ENCODE data around the gene ZCCHC2. TPM values are rescaled to one million over a fixed set of nuclear protein-coding genes. Genes with fewer than 3 reads are reported as not detected.

ZCCHC2 gene
- total and polyA plus RNA-seq, 2 of the 13 experiments (the other 11 are each of a cell fraction or from before 2014, with no cell fraction given): 62.5 to 76.1 TPM

- TF ChIP-seq, protein P1, sequence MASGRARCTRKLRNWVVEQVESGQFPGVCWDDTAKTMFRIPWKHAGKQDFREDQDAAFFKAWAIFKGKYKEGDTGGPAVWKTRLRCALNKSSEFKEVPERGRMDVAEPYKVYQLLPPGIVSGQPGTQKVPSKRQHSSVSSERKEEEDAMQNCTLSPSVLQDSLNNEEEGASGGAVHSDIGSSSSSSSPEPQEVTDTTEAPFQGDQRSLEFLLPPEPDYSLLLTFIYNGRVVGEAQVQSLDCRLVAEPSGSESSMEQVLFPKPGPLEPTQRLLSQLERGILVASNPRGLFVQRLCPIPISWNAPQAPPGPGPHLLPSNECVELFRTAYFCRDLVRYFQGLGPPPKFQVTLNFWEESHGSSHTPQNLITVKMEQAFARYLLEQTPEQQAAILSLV (CRISPR knock-in tag; IDR thresholded peaks at IDR 0.05; ENCODE audit: borderline replicate concordance): peak; percentile 50; the same call in 1 of the 2 replicates
- no peak for TF ChIP-seq ZNF382 (CRISPR knock-in tag; IDR thresholded peaks at IDR 0.05; ENCODE audit: borderline replicate concordance)
- TF ChIP-seq MED8 (CRISPR knock-in tag; IDR thresholded peaks at IDR 0.05; ENCODE audit: insufficient replicate concordance): peak; percentile 41
- TF ChIP-seq ZBTB3 (CRISPR knock-in tag; IDR thresholded peaks at IDR 0.05; ENCODE audit: borderline replicate concordance, low read depth): 0 out of 2 replicates have a peak, but pooled peaks have one; percentile 28
- 0 out of 2 replicates have a peak, but pooled peaks have one; percentile 67 for TF ChIP-seq ZNF556 (CRISPR knock-in tag; IDR thresholded peaks at IDR 0.05; ENCODE audit: borderline replicate concordance)
- TF ChIP-seq SIX1 (CRISPR knock-in tag; IDR thresholded peaks at IDR 0.05; ENCODE audit: borderline replicate concordance): no peak
- TF ChIP-seq ZNF441 (CRISPR knock-in tag; IDR thresholded peaks at IDR 0.05; ENCODE audit: borderline replicate concordance): 0 out of 2 replicates have a peak, but pooled peaks have one; percentile 50
- TF ChIP-seq ARNT2 (CRISPR knock-in tag; IDR thresholded peaks at IDR 0.05; ENCODE audit: low read depth): peak; percentile 72; the same call in 1 of the 2 replicates
- TF ChIP-seq, protein P2, sequence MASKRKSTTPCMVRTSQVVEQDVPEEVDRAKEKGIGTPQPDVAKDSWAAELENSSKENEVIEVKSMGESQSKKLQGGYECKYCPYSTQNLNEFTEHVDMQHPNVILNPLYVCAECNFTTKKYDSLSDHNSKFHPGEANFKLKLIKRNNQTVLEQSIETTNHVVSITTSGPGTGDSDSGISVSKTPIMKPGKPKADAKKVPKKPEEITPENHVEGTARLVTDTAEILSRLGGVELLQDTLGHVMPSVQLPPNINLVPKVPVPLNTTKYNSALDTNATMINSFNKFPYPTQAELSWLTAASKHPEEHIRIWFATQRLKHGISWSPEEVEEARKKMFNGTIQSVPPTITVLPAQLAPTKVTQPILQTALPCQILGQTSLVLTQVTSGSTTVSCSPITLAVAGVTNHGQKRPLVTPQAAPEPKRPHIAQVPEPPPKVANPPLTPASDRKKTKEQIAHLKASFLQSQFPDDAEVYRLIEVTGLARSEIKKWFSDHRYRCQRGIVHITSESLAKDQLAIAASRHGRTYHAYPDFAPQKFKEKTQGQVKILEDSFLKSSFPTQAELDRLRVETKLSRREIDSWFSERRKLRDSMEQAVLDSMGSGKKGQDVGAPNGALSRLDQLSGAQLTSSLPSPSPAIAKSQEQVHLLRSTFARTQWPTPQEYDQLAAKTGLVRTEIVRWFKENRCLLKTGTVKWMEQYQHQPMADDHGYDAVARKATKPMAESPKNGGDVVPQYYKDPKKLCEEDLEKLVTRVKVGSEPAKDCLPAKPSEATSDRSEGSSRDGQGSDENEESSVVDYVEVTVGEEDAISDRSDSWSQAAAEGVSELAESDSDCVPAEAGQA (IDR thresholded peaks at IDR 0.05; ENCODE audit: low read depth): peak; percentile 82
- TF ChIP-seq, protein P2 (CRISPR knock-in tag; IDR thresholded peaks at IDR 0.05; ENCODE audit: borderline replicate concordance): no peak
- TF ChIP-seq FOXK1 (CRISPR knock-in tag; IDR thresholded peaks at IDR 0.05; ENCODE audit: borderline replicate concordance, low read depth): peak; percentile 76; the same call in 1 of the 2 replicates
- no peak for TF ChIP-seq SOX6 (IDR thresholded peaks at IDR 0.05)
- TF ChIP-seq SOX6 (CRISPR knock-in tag; IDR thresholded peaks at IDR 0.05): peak; percentile 63
- no peak for TF ChIP-seq ZNF577 (CRISPR knock-in tag; IDR thresholded peaks at IDR 0.05; ENCODE audit: borderline replicate concordance, low read depth)
- 0 out of 2 replicates have a peak, but pooled peaks have one; percentile 69 for TF ChIP-seq REL (CRISPR knock-in tag; conservative IDR thresholded peaks at IDR 0.05)
- peak; percentile 64 for TF ChIP-seq ZNF607 (CRISPR knock-in tag; IDR thresholded peaks at IDR 0.05; ENCODE audit: borderline replicate concordance)
- TF ChIP-seq FOXP4 (CRISPR knock-in tag; IDR thresholded peaks at IDR 0.05): peak; percentile 73
- no peak for TF ChIP-seq TBL1XR1 (IDR thresholded peaks at IDR 0.05; ENCODE audit: borderline replicate concordance, low read length, partially characterized antibody)
- TF ChIP-seq TBX2 (CRISPR knock-in tag; IDR thresholded peaks at IDR 0.05; ENCODE audit: borderline replicate concordance): peak; percentile 78; the same call in 1 of the 2 replicates
Observed at GRCh38 chr18:62526098-62527025, 3.5 kb downstream of the ZCCHC2 start (continued).
